ENCODE data around the gene SCRG1.
A peak's percentile ranks its signal among the peaks of the same experiment; 100 is the strongest.

Gene SCRG1

GRCh38 chr4:173357939-173358338 is 41.0 kb downstream of the SCRG1 start:
- DNase-seq: no peak

- DNase-seq: no peak
Measured at GRCh38 chr4:173347467-173347866, 51.4 kb downstream of the SCRG1 start.

GRCh38 chr4:173346074-173346473 is 52.8 kb downstream of the SCRG1 start:
- no peak for DNase-seq

- DNase-seq: no peak
Measured at GRCh38 chr4:173345648-173346047, 53.3 kb downstream of the SCRG1 start.

GRCh38 chr4:173343832-173344397 is 55.0 kb downstream of the SCRG1 start:
- no peak for DNase-seq

- DNase-seq: no peak
Measured at GRCh38 chr4:173337463-173337862, 61.5 kb downstream of the SCRG1 start.

GRCh38 chr4:173334891-173335752 is 63.8 kb downstream of the SCRG1 start:
- peak; percentile 84 for DNase-seq

Measured in MV-4-11 (cell line).